ENCODE measurements around the gene CNDP1.

Gene CNDP1

DNA sequence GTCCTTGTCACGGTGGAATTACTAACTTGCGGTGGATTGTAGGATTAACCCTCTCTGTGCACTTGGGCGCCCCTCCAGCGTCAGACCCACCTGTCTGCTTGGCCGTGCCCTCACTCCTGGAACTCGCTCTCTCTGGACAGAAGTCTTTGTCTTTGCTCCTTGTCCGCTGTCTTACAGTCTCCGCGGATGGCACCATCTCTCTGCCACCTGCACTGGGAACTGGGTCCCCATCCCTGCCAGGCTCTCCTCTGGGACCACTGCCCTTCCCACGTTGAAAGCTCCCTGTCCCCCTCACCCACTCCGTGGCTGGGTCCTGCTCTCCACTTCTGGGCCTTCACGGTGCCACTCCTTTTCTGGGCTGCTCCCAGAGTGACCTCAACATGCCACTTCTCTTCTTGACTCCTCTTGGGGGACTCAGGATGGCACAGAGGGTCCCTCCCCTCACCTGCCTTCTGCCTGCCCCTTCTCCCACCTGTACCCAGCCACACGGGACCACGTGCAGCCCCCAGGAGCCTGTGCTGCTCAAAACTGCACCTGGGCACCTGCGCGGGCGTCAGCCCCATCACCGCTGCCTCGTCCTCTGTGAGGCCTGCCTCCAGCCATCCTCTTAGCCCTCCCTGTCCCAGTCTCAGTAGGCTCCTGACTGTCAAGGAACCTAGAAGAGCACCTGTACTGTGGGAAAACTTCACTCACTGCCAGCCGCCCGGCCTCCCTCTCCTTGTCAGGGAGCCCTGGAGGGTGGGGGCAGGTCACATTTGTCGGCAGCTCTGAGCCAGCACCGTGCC lies 27.0 kb upstream of the CNDP1 start:
- no peak for DNase-seq

GRCh38 chr18:74507927-74508326 lies 26.4 kb upstream of the CNDP1 start:
- no peak for DNase-seq

- DNase-seq, result no peak
These were observed 25.9 kb upstream of the CNDP1 start for GRCh38 chr18:74508366-74508765.

DNA sequence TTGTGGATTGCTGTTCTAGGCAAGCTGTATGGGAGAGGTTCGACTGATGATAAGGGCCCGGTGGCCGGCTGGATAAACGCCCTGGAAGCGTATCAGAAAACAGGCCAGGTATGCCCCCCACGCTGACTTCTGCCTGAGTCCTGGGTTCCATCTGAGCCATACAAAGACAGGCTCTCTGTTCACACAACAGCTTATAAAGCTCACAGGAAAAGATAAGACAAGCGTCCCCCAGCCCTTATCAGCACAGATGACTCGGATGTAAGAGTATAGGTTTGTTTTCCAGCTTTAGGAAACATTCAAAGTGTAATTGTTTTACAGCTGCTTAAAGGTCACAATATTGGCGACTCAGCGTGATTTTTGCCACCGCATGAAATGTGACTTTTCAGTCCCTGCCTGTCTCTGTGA lies 25.5 kb upstream of the CNDP1 start:
- no peak for DNase-seq

DNA sequence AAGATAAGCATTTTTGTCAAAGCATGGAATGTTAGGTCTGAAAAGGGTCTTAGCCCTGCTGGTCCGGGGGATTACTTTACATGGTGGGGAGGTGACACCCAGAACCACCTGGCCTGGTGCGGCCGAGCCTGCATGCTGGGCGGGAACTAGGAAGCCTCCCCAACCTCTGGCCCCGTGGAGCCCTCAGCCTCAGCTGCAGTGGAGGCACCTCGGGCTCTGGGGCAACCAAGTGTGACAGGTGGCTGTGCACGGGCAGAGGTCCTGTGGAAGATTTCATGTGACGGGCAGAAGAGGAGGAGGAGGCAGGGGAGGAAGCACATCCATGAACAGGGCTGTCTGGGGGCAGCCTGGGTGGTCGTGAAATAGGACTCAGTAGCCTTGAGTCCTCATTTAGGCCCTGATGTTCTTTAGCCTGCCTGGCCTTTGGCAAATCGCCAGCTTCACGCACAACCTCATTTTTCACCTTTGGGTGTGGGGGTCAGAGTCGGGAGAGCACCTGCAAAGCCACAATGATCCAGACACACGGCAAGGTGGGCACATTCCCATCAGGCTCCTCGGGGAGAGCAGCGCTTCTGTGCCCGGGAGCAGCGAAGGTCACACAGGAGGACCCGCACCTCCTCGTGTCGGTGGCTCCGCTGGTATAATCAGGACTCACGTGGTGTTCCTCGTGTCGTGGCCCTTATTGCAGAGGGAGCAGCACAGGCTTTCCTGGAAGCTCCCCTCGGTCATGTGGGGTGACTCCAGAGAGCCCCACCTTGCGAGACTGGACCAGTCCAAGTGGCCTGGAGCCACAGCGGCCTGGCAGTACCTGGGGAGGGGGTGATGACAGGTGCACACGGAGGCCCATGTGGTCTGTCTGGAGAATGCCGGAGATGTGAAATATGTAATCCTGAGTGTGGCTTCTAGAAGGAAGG lies 24.2 kb upstream of the CNDP1 start:
- no peak for DNase-seq

GRCh38 chr18:74510770-74511095 lies 23.6 kb upstream of the CNDP1 start:
- DNase-seq, result no peak

DNA sequence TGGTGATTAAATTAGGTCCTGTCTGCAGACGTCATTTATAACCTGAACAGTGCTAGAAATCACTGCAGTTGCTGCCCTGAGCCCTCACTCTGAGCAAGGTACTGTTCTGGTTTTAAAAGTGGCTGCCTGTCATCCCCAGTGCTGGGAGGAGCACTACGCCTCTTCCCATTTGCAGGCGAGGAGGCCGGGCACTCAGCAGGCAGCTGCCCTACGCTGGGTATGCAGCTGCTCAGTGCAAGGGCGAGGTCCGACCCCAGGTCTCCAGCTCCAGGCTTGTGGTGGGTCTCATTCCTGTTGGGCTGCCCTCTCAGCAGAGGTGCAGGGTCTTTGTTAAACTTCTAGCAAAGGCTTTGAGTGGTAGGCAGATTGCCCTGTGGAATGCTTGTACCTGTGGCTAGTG lies 22.5 kb upstream of the CNDP1 start:
- no peak for DNase-seq

DNA sequence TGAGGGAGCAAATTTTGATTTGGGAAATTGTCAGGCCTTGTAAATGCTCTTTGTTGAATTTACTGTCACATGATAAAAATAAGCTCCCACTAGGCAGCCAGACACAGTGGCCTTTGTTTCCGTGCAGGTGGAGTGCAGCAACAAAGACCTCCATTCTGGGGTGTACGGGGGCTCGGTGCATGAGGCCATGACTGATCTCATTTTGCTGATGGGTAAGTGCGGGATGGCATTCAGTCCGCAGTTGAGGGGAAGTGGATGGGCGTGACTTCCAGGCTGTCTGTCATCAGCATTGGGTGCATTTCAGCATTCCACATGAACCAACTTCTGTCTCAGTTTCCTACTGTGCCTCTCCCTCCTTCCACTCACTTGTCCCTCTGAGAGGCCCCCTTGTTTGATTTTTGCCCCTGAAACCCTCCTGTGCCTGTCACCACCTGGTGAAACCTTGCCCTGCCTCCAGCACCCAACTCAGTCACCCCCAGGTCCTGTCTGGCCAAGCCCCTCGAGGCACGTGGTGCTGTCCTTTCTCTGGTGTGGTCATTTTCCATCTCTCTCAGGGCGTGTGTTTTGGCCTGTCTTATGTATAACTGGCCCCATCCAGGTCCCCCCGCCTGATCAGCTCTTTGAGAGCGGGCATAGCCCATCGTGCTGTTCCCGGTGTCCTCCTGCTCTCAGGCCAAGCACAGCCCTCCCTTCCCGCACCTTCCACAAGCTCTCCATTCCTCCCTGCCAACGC lies 21.8 kb upstream of the CNDP1 start:
- no peak for DNase-seq

DNA sequence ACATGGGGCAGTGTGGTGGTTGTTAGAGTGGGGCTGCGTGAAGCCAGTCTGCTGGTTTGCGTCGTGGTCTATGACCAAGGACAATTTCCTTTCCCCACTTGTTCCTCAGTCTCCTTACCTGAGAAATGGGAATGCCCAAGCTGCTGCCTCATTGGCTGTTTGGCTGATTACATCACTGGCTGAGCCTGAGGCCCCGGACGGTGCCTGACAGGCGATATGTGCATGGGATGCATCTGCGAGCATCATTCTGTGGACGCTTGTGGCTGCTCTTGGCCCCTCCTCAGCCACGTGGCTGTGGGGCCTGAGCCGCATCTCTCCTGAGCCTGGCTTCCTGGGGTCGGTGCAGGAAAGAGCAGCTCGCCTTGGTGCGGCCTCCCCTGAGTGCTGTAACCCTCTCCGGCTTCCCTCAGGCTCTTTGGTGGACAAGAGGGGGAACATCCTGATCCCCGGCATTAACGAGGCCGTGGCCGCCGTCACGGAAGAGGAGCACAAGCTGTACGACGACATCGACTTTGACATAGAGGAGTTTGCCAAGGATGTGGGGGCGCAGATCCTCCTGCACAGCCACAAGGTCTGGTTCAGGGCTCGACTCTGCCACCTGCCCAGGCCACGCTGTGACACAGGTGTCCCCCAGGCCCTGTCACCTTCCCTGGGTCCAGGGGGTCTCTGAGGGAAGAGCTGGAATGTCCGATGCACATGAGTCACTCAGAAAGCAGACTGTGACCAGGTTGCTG lies 21.0 kb upstream of the CNDP1 start:
- DNase-seq, result no peak

DNA sequence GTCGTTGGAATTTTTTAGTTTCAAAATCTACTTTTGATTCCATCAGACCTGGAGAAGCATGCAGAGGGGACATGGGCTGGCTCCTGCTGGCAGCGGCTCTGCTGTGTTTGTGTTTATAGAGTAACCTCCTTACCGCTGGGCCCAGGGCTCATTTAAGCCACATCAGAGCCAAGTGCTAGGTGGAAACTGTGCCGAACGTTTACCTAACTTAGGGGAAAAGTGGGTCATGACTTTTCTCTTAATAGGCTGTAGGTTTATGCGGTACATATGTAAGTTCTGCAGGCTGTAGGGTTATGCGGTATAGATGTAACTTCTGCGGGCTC lies 20.5 kb upstream of the CNDP1 start:
- DNase-seq, result no peak

DNA sequence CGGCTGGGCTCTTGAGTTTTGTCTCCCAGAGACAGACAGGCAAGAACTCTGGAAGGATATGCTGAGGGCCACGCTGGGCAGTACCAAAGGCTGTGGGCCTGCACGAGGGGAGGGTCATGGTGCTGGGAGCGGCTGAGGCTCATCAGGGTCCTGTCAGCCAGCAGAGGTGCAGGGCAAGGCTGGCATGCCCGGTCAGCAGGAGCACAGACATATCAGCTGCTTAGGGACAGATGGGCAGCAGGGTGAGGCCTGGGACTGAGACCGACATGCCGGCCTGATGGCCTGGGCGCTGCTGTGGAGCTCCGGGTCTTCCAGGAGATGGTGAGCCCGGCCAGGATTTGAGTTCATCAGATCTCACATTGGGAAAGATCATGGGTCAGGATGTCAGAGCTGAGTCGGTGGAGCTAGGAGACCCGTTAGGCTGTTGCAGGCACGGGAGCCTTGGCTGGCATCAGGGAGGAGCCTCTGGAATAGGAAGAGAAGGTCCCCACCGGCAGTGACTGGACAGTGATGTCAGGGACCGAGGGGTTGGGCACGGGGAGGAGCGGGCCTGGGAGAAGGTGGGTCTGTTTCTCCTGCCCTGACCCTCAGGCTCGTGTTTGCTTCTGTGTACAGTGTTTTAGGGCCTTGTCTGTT lies 19.3 kb upstream of the CNDP1 start:
- DNase-seq, result no peak

DNA sequence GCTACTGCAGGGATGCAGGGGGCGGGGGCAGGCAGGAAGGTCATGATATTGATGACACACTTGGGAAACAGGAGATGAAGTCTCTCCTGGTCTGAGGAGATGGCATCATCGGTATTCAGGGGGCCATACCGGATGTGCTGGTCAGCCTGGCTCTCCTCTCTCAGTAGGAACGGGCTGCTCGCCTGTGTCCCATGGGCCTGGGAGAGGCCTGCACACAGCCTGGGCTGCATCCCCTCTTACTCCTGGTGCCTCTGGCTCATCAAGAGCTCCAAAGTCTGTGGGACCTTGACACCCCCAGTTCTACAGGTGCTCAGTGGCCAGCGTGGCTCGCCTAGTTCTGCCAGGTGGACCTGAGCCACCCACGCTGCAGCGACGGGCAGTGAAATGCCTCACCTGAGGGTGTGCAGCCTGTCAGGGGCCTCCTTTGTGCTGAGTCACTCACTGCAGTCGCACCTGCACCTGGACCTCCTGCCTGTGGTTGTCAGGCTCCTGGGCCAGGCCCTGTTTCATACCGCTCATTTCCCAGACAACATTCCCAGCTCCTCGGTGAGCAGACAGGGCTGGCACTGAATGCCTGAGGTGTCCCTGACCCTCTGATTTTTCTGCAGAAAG lies 18.6 kb upstream of the CNDP1 start:
- no peak for DNase-seq

GRCh38 chr18:74516271-74517235 lies 17.7 kb upstream of the CNDP1 start:
- no peak for DNase-seq

DNA sequence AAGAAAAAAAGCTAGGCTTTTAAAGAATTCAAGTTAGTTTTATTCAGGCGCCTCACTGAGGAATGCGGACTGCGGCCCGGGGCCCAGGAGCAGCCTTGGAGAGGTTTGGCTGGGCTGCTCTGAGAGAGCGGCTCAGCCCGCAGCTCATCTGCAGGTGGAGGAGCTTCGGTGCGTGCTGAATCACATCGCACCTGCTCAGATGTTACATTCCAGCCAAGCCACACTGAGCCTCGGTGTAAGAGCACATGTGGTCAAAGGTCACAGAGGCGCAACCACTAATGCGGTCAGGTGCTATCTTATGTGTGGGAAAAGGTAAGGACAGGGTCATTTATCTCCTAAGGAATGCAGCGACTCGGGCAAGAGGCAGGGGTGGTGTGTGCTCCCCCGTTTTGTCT lies 17.1 kb upstream of the CNDP1 start:
- no peak for DNase-seq

GRCh38 chr18:74518456-74519295 lies 15.6 kb upstream of the CNDP1 start:
- DNase-seq, result no peak

DNA sequence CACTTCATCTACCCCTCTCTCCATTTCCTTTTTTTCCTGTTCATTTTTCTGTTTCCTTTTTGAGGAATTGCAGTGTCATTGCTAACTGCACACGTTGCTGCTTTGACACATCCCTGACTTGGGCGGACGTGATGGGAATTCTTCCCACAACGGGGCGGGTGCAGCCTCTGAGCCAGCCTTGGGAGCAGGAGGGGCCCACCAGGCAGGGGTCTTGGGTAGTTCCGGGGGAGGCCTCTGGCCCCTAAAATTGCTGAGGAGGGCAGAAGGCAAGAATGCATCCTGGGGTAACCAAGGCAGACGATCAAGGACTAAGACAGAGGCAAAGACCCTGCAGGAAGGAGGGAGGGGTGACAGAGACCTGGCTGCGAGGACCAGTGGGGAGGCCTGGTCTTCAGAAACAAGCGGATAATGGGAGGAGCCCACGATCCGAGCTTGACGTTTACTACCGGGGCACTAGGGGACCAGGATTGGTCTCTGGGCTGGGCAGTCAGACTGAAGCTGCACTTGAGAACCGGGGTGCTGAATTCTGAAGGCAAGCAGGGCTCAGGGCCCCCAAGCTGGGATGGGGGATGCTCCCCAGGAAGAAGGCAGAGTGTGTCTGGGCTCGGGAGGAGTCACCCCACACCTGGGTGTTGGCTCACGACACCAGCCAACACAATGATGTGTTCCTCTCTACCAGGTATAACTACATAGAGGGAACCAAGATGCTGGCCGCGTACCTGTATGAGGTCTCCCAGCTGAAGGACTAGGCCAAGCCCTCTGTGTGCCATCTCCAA lies 14.8 kb upstream of the CNDP1 start:
- no peak for DNase-seq

DNA sequence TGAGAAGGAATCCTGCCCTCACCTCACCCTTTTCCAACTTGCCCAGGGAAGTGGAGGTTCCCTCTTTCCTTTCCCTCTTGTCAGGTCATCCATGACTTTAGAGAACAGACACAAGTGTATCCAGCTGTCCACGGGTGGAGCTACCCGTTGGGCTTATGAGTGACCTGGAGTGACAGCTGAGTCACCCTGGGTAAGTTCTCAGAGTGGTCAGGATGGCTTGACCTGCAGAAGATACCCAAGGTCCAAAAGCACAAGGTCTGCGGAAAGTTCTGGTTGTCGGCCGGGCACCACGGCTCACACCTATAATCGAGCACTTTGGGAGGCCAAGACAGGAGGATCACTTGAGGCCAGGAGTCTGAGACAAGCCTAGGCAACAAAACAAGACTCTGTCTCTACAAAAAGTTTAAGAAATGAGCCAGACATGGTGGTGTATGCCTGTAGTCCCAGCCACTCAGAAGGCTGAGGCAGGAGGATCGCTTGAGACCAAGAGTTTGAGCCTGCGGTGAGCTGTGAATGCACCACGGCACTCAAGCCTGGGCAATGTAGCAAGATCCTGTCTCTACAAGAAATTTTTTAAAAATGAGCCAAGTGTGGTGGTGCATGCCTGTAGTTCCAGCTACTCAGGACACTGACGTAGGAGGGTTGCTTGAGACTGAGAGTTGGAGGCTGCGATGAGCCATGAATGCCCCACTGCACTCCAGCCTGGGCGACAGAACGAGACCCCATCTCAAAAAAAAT lies 14.0 kb upstream of the CNDP1 start:
- DNase-seq, result no peak

DNA sequence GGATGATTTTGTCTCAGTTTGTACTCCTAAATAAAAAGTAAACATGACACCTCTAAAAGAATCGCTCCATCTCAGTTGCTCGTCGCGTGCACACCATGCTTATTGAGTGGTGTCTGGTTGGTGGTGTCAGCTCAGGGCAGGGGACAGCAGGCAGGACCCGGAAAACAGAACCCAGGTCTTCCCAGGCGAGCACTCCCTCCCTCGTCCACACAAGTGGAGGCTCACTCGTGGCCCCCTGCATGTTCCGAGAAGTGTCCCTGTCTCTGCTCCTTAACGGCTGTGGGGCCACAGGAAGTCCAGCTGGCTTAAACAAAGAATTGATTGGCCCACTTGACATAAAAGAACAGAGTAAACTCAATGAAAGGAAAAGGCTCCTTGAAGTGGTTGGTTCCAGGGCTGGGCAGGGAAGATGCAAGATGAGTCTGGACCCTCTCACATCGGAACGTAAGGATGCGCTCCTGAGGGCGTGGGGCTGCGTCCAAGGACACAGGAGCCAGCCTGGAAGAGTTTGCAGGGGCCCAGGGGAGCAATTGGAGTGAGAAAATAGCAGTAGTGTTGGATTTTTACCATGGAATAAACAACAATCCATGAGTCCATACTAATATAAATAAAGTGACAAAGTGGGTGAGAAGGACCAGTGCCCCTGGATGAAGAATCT lies 13.1 kb upstream of the CNDP1 start:
- DNase-seq, result no peak
